ENCODE results near the gene LRTM2.

The LRTM2 gene

GRCh38 chr12:1864456-1864855 is 44.1 kb downstream of the LRTM2 start:
- no peak for DNase-seq (ENCODE audit: low read depth, low spot score)

DNA sequence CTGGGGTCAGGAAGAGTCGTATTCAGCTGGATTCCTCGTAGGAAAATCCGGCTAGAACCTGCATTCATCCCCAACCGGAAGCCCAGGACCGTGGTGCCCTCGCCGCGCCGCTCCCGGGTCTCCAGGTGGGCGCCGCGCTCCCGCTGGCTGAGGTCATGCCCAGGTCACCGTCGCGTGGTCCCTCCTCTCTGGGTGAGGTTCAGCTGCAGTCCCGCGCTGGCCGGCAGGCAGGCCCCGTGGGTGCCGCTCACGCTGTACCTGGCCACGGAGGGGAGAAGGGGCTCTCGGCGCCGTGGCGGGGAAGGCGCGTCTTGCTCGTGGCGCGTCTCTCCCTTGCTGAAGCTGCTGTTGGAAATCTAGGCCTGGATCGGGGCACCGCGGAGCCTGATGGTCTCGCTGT is 44.5 kb downstream of the LRTM2 start:
- DNase-seq (ENCODE audit: low read depth, low spot score): no peak

GRCh38 chr12:1865284-1865866 is 45.0 kb downstream of the LRTM2 start:
- no peak for DNase-seq (ENCODE audit: low read depth, low spot score)

DNA sequence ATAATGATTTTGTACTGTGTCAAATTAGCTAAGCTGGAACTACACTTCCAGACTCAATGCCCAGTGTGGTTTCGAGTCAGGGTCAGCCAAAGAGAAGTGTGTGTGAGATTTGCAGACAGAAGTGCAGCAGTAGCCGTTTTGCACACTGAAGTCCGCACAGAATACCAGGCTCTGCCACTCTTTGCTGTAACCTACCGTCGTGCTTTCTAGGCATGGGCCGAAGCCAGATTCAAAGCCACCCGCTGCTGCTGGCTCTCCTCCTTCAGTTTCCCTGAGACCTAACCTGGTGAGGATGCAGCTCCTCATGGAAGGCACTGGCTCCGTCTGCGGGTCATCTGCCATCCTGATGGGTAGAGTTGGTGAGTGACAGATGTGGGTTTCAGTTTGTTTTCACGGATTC is 48.8 kb downstream of the LRTM2 start:
- DNase-seq (ENCODE audit: low read depth, low spot score): no peak

DNA sequence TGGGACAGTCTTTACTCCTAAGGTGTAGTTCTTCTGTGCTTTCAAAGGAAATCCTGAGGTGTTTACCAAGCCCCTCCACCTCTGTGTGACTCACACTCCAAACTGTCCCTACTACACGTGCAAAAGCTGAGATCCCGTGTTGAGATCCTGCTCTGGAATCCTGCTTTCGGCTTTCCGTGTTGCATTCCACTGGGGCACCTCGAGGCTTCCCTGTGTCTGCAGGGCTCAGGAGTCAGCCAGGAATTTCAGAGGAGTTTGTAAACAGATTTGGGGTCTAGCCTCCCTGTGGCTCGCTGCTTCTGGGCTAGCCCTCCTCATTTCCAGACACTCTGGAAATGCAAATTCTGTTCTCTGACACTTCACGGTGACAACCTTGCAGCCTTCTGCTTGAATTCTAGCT is 49.7 kb downstream of the LRTM2 start:
- DNase-seq (ENCODE audit: low read depth, low spot score): no peak

DNA sequence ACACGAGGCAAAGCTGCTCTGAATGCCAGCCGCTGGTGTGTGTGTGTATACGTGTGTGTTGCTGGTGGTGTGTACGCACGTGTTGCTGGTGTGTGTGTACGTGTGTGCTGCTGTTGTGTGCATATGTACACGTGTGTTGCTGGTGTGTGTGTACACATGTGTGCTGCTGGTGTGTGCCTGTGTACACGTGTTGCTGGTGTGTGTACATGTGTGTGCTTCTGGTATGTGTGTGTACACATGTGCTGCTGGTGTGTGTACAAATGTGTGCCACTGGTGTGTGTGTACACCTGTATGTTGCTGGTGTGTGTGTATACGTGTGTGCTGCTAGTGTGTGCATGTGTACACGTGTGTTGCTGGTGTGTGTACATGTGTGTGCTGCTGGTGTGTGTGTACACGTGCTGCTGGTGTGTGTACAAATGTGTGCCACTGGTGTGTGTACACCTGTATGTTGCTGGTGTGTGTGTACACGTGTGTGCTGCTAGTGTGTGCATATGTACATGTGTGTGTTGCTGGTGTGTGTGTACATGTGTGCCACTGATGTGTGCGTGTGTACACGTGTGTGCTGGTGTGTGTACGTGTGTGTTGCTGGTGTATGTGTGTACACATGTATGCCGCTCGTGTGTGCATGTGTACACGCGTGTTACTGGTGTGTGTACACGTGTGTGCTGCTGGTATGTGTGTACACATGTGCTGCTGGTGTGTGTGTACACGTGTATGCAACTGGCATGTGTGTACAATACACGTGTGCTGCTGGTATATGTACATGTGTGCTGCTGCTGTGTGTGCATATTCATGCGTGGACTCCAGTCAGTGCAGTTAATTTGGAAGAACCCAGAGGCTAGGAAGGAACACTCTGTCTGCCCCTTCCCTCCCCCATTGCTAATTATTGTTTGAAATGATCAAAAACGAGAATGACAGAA is 50.9 kb downstream of the LRTM2 start:
- DNase-seq (ENCODE audit: low read depth, low spot score): no peak

DNA sequence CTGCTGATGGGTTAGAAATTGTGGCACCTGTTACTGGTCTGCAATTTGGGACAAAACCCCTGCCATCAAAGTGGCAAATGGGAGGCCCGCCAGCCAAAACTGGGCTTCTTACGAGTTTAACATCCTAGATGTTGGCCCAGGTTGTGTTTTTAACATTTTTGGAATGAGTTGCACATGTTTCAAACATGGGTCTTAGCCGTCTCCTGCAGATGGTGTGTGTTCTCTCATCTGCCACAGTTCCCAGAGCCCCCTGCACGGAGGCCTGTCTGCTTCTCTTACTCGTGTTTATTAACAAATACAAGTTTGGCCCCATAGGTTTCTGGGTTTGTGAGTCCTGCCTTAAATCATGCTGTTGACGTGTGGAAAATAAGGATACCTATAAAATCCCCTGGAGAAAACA is 51.6 kb downstream of the LRTM2 start:
- DNase-seq (ENCODE audit: low read depth, low spot score): no peak

GRCh38 chr12:1872448-1872847 is 52.1 kb downstream of the LRTM2 start:
- DNase-seq (ENCODE audit: low read depth, low spot score): no peak

- no peak for DNase-seq (ENCODE audit: low read depth, low spot score)
These were observed 53.5 kb downstream of the LRTM2 start for GRCh38 chr12:1873531-1874510.

GRCh38 chr12:1875608-1876007 is 55.2 kb downstream of the LRTM2 start:
- DNase-seq (ENCODE audit: low read depth, low spot score): no peak

DNA sequence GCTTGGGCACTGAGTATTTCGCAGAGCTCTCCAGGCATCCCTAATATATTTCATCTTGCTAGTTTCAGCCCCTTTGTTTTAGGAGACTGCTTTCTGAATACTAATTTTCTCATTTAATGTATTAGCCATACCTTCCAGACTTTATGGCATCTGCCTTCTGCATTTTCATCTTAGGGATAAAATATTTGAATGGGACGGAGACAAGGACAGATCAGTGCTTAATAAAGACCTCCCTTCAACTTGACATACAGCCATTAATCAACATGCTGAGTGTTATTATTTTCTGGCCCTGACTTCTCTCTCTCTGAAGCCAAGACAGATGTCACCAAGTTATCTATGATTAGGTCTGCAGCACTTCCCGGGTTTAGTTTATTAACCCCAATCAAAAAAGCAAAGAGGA is 55.7 kb downstream of the LRTM2 start:
- DNase-seq (ENCODE audit: low read depth, low spot score): no peak

DNA sequence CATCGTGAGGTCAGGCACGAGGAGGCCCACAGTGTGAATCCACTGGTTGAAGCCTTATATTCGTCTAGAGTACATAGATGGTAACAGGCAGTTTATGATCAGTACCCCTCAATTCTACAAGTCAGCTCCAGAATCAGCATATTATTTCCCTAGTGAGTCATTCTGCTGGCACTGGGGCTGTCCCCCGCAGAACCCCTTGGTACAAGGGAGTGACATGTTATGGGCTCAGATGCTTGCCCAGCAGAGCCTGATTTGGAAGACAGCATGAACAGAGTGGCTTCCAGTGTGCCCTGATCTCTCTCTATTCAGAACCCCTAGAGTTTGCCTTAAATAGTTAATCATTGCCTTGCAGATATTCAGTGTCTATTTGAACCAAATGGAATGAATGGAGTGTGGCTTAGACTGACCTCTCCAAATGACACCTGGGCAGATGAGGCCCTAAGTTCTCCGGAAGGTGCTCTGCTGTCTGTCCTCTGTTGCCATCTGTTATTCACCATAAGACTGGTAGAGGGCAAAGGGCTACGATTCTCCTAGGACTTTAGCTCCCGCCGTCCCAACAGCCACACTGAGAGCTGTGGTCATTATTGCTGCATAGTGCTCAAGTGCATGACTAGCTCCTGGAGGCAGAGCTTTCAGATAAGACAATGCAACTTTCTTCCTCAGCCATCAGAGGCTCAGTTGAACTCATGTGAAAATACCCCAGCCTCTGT is 57.0 kb downstream of the LRTM2 start:
- DNase-seq (ENCODE audit: low read depth, low spot score): no peak

DNA sequence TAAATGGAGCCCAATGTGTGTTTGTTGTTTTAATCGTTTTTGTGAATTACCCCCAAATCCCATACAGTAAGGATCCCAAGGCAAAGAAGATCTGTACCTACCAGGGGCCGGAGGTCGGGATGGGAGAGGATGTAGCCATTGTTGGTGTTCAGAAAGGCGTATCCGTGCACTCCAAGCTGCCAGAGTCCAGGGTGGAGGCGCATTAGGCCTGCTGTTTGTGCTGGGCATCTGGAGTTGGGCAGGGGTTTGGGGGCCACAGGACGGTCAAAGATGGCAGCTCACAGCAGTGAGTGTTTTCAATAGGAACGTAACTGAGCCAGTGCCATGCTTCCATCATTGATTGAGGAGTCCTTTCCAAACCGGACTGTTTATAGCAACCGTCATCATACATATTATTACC is 57.8 kb downstream of the LRTM2 start:
- DNase-seq (ENCODE audit: low read depth, low spot score): no peak

GRCh38 chr12:1878695-1879094 is 58.3 kb downstream of the LRTM2 start:
- DNase-seq (ENCODE audit: low read depth, low spot score): no peak

DNA sequence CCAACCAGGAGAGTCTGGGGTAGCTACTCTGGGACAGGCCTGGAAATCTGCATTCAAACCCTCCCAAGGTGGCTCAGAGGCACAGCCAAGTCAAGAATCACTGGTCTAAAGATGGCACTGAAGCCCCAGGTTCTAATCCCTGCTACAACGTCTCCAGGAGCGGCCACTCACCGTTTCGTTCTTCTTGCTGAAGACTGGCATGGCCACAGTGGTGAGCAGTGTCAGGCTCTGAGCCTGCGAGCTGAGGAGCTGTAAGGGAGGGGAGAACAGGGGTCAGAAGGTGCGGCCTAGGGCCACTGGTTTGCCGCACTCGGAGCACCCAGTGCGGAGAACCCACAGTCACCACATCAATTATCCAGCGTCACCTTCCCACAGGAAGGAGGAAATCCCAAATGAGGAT is 59.3 kb downstream of the LRTM2 start:
- no peak for DNase-seq (ENCODE audit: low read depth, low spot score)

DNA sequence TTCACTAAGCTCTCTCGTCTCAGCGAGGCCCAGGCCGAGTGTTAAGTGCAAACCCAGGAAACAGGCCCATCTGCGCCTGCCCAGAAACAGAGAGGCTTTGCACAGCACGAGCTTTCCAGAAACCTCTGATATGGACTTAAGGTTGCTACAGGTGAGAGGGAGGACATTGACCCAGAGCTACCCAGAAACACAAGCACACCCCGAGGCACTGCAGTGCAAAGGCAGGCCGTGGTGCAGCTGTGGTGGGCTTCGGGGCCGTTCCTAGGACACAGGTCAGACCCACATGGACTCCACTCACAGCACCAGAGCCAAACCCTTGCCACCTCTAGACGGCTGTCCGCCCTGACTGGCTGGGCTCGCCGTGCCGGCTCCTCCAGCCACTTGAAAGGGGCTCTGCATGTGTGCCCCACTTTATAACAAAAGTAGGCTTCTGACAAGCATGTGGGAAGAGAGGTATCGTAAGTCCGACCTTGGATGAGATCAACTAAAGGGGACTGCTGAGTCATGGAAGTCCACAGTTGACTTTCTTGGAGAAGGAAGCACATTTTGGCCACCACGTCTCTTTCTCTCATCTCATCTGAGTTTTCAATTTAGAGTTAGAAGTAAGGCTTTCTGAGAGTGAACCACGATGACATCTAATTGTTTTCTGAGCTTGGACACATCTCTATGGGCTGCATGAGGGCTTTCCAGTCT is 59.9 kb downstream of the LRTM2 start:
- no peak for DNase-seq (ENCODE audit: low read depth, low spot score)

- no peak for DNase-seq (ENCODE audit: low read depth, low spot score)
These were observed 60.5 kb downstream of the LRTM2 start for GRCh38 chr12:1880876-1881275.

GRCh38 chr12:1881301-1881700 is 60.9 kb downstream of the LRTM2 start:
- DNase-seq (ENCODE audit: low read depth, low spot score): no peak

- no peak for DNase-seq (ENCODE audit: low read depth, low spot score)
These were observed 61.6 kb downstream of the LRTM2 start for GRCh38 chr12:1881936-1882335.

DNA sequence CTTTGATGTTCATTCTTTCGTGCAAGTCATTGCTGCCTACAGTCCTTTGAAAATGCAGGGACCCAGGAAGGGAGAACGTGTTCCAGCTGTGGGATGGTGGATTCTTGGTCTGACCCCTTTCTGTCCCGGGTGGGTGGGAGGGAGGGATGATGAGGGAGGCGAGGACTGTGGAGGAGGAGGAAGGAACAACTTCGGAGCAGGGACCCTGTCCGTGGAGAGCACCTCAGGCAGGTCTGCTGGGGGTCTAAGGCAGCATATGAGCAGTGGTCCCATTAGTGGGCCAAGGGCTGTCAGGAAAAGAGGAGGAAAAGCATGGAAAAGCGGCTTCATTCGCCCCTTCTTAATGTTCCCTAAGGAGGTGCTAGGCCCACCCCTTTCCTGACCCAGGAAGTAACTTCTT is 62.0 kb downstream of the LRTM2 start:
- DNase-seq (ENCODE audit: low read depth, low spot score): no peak

All from smooth muscle cell of the brain vasculature (primary cell).